Keratinocyte (primary cell): Measurements from ENCODE around the gene VPS18.

Experiments
- CTCF ChIP-seq, 3 experiments: IDR thresholded peaks in 1 of 3; conservative IDR thresholded peaks in 1 of 3; optimal IDR thresholded peaks in 1 of 3; 2 replicates in 2 of 3; 3 replicates in 1 of 3; pipeline versions ENCODE3 to v1.5.1; 2011; ENCODE audit warnings: low read length in 3 of 3, mild to moderate bottlenecking in 3 of 3, moderate library complexity in 2 of 3, control low read depth in 1 of 3, inconsistent platforms in 1 of 3; ENCODE audit not compliant: insufficient read depth in 2 of 3; ENCODE audit errors: extremely low read depth in 1 of 3
- EZH2 ChIP-seq: IDR thresholded peaks from one replicate; pipeline ENCODE4 v1.6.1; 2012; ENCODE audit warnings: inconsistent platforms, mild to moderate bottlenecking, low read length, moderate library complexity

- TF ChIP-seq CTCF (optimal IDR thresholded peaks at IDR 0.05 in 1 of 3, IDR thresholded peaks at IDR 0.05 in 1 of 3, conservative IDR thresholded peaks at IDR 0.05 in 1 of 3; ENCODE audit: extremely low read depth in 1 of 3, insufficient read depth in 2 of 3, low read length in 3 of 3) (no peak), EZH2 (no peak)
These were observed 24.6 kb upstream of the VPS18 start for GRCh38 chr15:40869686-40870085.
